Fibroblast of lung (primary cell): ENCODE results near the gene ACP5. TPM values are rescaled to one million over a fixed set of nuclear protein-coding genes. Genes with fewer than 3 reads are reported as not detected.

Experiments
- DNase-seq, 2 donors: peaks; one replicate each; pipeline versions ENCODE4 v3.0.0 to v3.0.0-alpha.2; 2010; ENCODE audit warnings: low read depth in 2 of 2
- H2AFZ ChIP-seq: 2 replicates; pipeline ENCODE4 v1.5.1; 2012; ENCODE audit warnings: low read length, control low read depth, inconsistent platforms
- H3K27ac ChIP-seq: 2 replicates; pipeline ENCODE4 v1.5.1; 2011; ENCODE audit warnings: low read length, control low read depth; ENCODE audit not compliant: insufficient read depth
- H3K27me3 ChIP-seq: 2 replicates; pipeline ENCODE4 v1.5.1; 2011; ENCODE audit warnings: mild to moderate bottlenecking, low read length; ENCODE audit not compliant: control insufficient read depth, insufficient read depth
- H3K36me3 ChIP-seq: 2 replicates; pipeline ENCODE4 v1.5.1; 2011; ENCODE audit warnings: low read length; ENCODE audit not compliant: control insufficient read depth, insufficient read depth
- H3K4me1 ChIP-seq: 2 replicates; pipeline ENCODE4 v1.5.1; 2011; ENCODE audit warnings: low read length; ENCODE audit not compliant: control insufficient read depth, insufficient read depth; ENCODE audit errors: extremely low read depth
- H3K4me2 ChIP-seq: 2 replicates; pipeline ENCODE4 v1.5.1; 2011; ENCODE audit warnings: low read length, control low read depth; ENCODE audit not compliant: insufficient read depth; ENCODE audit errors: extremely low read depth
- H3K4me3 ChIP-seq, 4 experiments: fragments of 200-600 bp in 1 of 4; sonication (generic) in 1 of 4; replicated peaks in 1 of 4; 2 replicates each; pipeline ENCODE4 v1.5.1; 2011 to 2016; ENCODE audit warnings: low read length in 4 of 4, low read depth in 3 of 4, mild to moderate bottlenecking in 3 of 4, control low read depth in 2 of 4, inconsistent platforms in 1 of 4, mixed read lengths in 1 of 4; ENCODE audit not compliant: insufficient read depth in 1 of 4; ENCODE audit errors: control extremely low read depth in 1 of 4
- H3K79me2 ChIP-seq: 2 replicates; pipeline ENCODE4 v1.5.1; 2012; ENCODE audit warnings: mild to moderate bottlenecking, low read length, inconsistent platforms; ENCODE audit not compliant: control insufficient read depth, insufficient read depth
- H3K9ac ChIP-seq: 2 replicates; pipeline ENCODE4 v1.5.1; 2011; ENCODE audit warnings: mild to moderate bottlenecking, low read length, control low read depth; ENCODE audit not compliant: insufficient read depth
- H3K9me3 ChIP-seq: 2 replicates; pipeline ENCODE4 v1.5.1; 2012; ENCODE audit warnings: low read depth, low read length; ENCODE audit not compliant: control insufficient read depth, insufficient read depth
- H4K20me1 ChIP-seq: 2 replicates; pipeline ENCODE4 v1.5.1; 2011; ENCODE audit warnings: low read length; ENCODE audit not compliant: control insufficient read depth, insufficient read depth; ENCODE audit errors: extremely low read depth
- EZH2 ChIP-seq: IDR thresholded peaks from 2 replicates; pipeline ENCODE4 v1.5.1; 2012; ENCODE audit warnings: low read length, control low read depth, mild to moderate bottlenecking; ENCODE audit errors: missing control alignments
- polyA plus RNA-seq, 2 donors: library from polyadenylated mRNA; depleted of rRNA in 1 of 2; stranded (reverse) in 1 of 2; unstranded in 1 of 2; fragments of >200 nt; gene quantifications; 2 replicates each; pipeline ENCODE4 v1.2.1, GENCODE V29; 2011 to 2012; ENCODE audit warnings: missing spikeins in 1 of 2
- total RNA-seq: library from RNA; depleted of rRNA; stranded (reverse); fragments of >200 nt; gene quantifications from 2 replicates; pipeline ENCODE4 v1.2.1, GENCODE V29; 2014
- TF ChIP-seq, protein P1 (sequence below), 2 donors: IDR thresholded peaks in 1 of 2; conservative IDR thresholded peaks in 1 of 2; 1 replicate in 1 of 2; 2 replicates in 1 of 2; pipeline ENCODE4 v1.5.1; 2011 to 2012; ENCODE audit warnings: low read length in 2 of 2, control low read depth in 1 of 2, inconsistent platforms in 1 of 2, low read depth in 1 of 2, mild to moderate bottlenecking in 1 of 2

ACP5 gene
- total and polyA plus RNA-seq, 2 donors (not counting 1 experiment from before 2014, with no cell fraction given) = 1.2 to 2.2 TPM

- Histone ChIP-seq H4K20me1 (no peaks in the 10 kb centered on the region), H3K9me3 (no peaks in the 10 kb centered on the region), H3K27ac (no peak overlapping the region), H3K9ac (no peak overlapping the region), H3K4me2 (no peak overlapping the region), H3K4me3 (no peak overlapping the region), H3K4me1 (peaks cover 2% of the 10 kb centered on the region), H3K27me3 (peaks cover 3% of the 10 kb centered on the region), H2AFZ (no peak overlapping the region), H3K79me2 (no peaks in the 10 kb centered on the region), H3K36me3 (no peaks in the 10 kb centered on the region)
- DNase-seq = no peak
- TF ChIP-seq EZH2 = no peak
- TF ChIP-seq, protein P1, sequence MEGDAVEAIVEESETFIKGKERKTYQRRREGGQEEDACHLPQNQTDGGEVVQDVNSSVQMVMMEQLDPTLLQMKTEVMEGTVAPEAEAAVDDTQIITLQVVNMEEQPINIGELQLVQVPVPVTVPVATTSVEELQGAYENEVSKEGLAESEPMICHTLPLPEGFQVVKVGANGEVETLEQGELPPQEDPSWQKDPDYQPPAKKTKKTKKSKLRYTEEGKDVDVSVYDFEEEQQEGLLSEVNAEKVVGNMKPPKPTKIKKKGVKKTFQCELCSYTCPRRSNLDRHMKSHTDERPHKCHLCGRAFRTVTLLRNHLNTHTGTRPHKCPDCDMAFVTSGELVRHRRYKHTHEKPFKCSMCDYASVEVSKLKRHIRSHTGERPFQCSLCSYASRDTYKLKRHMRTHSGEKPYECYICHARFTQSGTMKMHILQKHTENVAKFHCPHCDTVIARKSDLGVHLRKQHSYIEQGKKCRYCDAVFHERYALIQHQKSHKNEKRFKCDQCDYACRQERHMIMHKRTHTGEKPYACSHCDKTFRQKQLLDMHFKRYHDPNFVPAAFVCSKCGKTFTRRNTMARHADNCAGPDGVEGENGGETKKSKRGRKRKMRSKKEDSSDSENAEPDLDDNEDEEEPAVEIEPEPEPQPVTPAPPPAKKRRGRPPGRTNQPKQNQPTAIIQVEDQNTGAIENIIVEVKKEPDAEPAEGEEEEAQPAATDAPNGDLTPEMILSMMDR (conservative IDR thresholded peaks at IDR 0.05 in 1 of 2, IDR thresholded peaks at IDR 0.05 in 1 of 2; ENCODE audit: low read depth in 1 of 2, low read length in 2 of 2) = no peak
These were observed 2.7 kb upstream of the ACP5 start for GRCh38 chr19:11580116-11580515.

DNA sequence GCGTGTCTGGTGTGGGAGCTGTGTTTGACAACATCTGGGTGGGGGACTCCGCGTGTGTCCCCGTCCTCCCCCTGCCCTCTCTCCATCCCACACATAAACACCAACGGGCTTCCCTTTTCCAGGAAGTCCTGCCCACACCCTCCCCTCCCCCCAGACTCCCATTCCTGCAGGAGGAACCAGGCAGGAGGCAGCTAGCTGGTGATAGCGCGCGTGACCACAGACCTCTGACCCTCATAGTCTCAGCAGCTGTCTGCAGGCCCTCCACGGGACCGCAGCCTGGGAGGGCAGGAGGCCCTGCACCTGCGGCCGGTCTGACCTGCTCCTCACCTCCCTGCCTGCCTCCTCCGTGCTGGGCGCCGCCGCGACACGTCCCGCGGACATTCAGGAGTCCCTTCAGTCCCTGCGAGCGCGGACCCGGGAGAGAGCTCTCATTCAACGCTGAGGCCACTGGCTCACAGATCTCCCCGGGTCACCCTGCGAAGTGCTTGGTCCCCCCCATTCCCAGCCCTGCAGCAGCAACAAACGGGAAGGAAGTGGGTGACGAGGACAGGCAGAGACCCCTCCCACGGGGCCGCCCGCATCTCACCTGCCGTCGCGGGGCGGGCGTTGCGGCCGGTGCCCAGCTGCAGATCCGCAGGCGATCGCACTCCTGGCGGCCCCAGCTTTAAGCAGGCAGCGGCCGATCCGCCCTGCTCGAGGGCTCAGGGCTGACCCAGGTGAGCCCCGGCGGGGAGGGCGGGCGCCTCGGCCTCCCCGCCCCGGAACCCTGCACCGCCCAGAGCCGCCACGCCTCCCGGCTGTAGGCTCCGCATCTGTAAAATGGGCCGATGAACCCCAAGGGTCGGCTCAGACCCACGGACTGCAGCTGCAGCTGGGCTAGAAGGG lies 1.1 kb upstream of the ACP5 start:
- H2AFZ ChIP-seq = peak overlapping the region; percentile 29
- no peaks in the 10 kb centered on the region for H3K79me2 ChIP-seq
- H3K4me2 ChIP-seq = no peak overlapping the region
- TF ChIP-seq, protein P1 (conservative IDR thresholded peaks at IDR 0.05 in 1 of 2, IDR thresholded peaks at IDR 0.05 in 1 of 2; ENCODE audit: low read depth in 1 of 2, low read length in 2 of 2) = no peak
- no peak for TF ChIP-seq EZH2
- H3K9me3 ChIP-seq = no peaks in the 10 kb centered on the region
- H3K27me3 ChIP-seq = peaks cover 3% of the 10 kb centered on the region
- peak in 1 of 2 donors; percentile 9 for DNase-seq
- no peak overlapping the region for H3K9ac ChIP-seq
- no peaks in the 10 kb centered on the region for H4K20me1 ChIP-seq
- no peak overlapping the region for H3K27ac ChIP-seq
- H3K4me3 ChIP-seq = peak overlapping the region in 1 of 4 experiments; percentile 2
- H3K4me1 ChIP-seq = peaks cover 2% of the 10 kb centered on the region
- H3K36me3 ChIP-seq = no peaks in the 10 kb centered on the region

DNA sequence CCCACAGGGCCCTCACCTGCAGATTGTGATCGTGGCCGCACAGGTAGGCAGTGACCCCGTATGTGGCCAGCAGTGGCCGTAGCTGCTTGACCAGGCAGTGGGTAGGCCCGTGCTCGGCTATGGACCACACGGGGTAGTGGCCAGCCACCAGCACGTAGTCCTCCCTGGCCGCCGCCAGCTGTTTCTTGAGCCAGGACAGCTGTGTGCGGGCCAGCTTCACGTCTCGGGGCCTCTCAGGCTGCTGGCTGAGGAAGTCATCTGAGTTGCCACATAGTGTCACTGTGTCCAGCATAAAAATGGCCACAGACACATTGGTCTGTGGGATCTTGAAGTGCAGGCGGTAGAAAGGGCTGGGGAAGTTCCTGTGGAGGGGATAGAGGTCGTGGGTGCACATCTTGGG lies 1.2 kb downstream of the ACP5 start:
- no peak for DNase-seq
- TF ChIP-seq, protein P1 (conservative IDR thresholded peaks at IDR 0.05 in 1 of 2, IDR thresholded peaks at IDR 0.05 in 1 of 2; ENCODE audit: low read depth in 1 of 2, low read length in 2 of 2) = no peak
- no peak for TF ChIP-seq EZH2
- H3K36me3 ChIP-seq = no peaks in the 10 kb centered on the region
- peaks cover 2% of the 10 kb centered on the region for H3K4me1 ChIP-seq
- no peak overlapping the region for H3K4me2 ChIP-seq
- peaks cover 3% of the 10 kb centered on the region for H3K27me3 ChIP-seq
- no peak overlapping the region for H3K9ac ChIP-seq
- H4K20me1 ChIP-seq = no peaks in the 10 kb centered on the region
- no peak overlapping the region for H3K27ac ChIP-seq
- no peak overlapping the region for H2AFZ ChIP-seq
- no peaks in the 10 kb centered on the region for H3K9me3 ChIP-seq
- H3K4me3 ChIP-seq = no peak overlapping the region
- H3K79me2 ChIP-seq = no peaks in the 10 kb centered on the region
